DND-41 (cell line): ENCODE measurements around the gene HPCA.

Experiments used
- ATAC-seq: fragments of 200-7000 bp; cut with Tn5 transposase; 3 replicates; pipeline ENCODE4 v1.9.1; 2021; ENCODE audit warnings: low read depth; ENCODE audit not compliant: insufficient read depth
- DNase-seq: peaks from one replicate; pipeline ENCODE4 v3.0.0-alpha.2; 2020
- H2AFZ ChIP-seq: 2 replicates; pipeline ENCODE4 v1.6.0; 2012; ENCODE audit warnings: low read depth, low read length
- H3K27ac ChIP-seq: 2 replicates; pipeline ENCODE4 v1.5.1; 2012; ENCODE audit warnings: low read length, inconsistent platforms
- H3K27me3 ChIP-seq: fragments of 200-600 bp; sonication (generic); 2 replicates; pipeline ENCODE4 v1.6.0; 2012; ENCODE audit warnings: low read length, mild to moderate bottlenecking, inconsistent platforms; ENCODE audit not compliant: insufficient read depth, poor library complexity
- H3K36me3 ChIP-seq: 2 replicates; pipeline ENCODE4 v1.5.1; 2012; ENCODE audit warnings: low read length, inconsistent platforms; ENCODE audit not compliant: insufficient read depth
- H3K4me1 ChIP-seq: 2 replicates; pipeline ENCODE4 v1.5.1; 2012; ENCODE audit warnings: mild to moderate bottlenecking, low read length; ENCODE audit not compliant: insufficient read depth
- H3K4me2 ChIP-seq: 2 replicates; pipeline ENCODE4 v1.6.0; 2012; ENCODE audit warnings: mild to moderate bottlenecking, moderate library complexity, low read length, inconsistent platforms; ENCODE audit not compliant: insufficient read depth
- H3K4me3 ChIP-seq, 2 experiments: fragments of 200-600 bp in 1 of 2; shearing (Covaris generic) in 1 of 2; 2 replicates each; pipeline ENCODE4 v1.5.1; 2012 to 2016; ENCODE audit warnings: inconsistent platforms in 2 of 2, low read length in 2 of 2, mild to moderate bottlenecking in 2 of 2, low read depth in 1 of 2, moderate library complexity in 1 of 2
- H3K79me2 ChIP-seq: 2 replicates; pipeline ENCODE4 v1.6.0; 2012; ENCODE audit warnings: low read length, inconsistent platforms; ENCODE audit not compliant: insufficient read depth
- H3K9ac ChIP-seq: 2 replicates; pipeline ENCODE4 v1.6.0; 2012; ENCODE audit warnings: low read depth, mild to moderate bottlenecking, inconsistent platforms, low read length, moderate library complexity
- H3K9me3 ChIP-seq: 2 replicates; pipeline ENCODE4 v1.5.1; 2012; ENCODE audit warnings: low read length, moderate library complexity, mild to moderate bottlenecking, inconsistent platforms; ENCODE audit not compliant: insufficient read depth, severe bottlenecking
- H4K20me1 ChIP-seq: 2 replicates; pipeline ENCODE4 v1.6.0; 2012; ENCODE audit warnings: low read length; ENCODE audit not compliant: insufficient read depth
- CTCF ChIP-seq: IDR thresholded peaks from 2 replicates; pipeline ENCODE4 v1.5.1; 2012; ENCODE audit warnings: borderline replicate concordance, low read length, moderate library complexity, mild to moderate bottlenecking; ENCODE audit not compliant: poor library complexity, severe bottlenecking; ENCODE audit errors: extremely low read depth
- EZH2 ChIP-seq: IDR thresholded peaks from 3 replicates; pipeline ENCODE4 v1.6.1; 2012; ENCODE audit warnings: borderline replicate concordance, low read depth, mild to moderate bottlenecking, moderate library complexity, low read length, inconsistent platforms; ENCODE audit not compliant: severe bottlenecking

HPCA gene

GRCh38 chr1:32878637-32879041 is 7.7 kb upstream of the HPCA start:
- Histone ChIP-seq H3K9me3 (no peaks in the 10 kb centered on the region), H3K9ac (no peak overlapping the region), H4K20me1 (no peaks in the 10 kb centered on the region; the same call in 1 of the 2 replicates), H3K4me1 (peaks cover 2% of the 10 kb centered on the region), H3K27ac (no peak overlapping the region), H3K79me2 (no peaks in the 10 kb centered on the region), H3K4me3 (no peak overlapping the region), H3K4me2 (no peak overlapping the region), H3K36me3 (no peaks in the 10 kb centered on the region), H2AFZ (no peak overlapping the region), H3K27me3 (no peaks in the 10 kb centered on the region)
- no peak for ATAC-seq
- TF ChIP-seq CTCF (no peak), EZH2 (no peak)
- DNase-seq: no peak

- Histone ChIP-seq H3K27ac (no peak overlapping the region), H3K36me3 (no peaks in the 10 kb centered on the region), H3K4me1 (no peaks in the 10 kb centered on the region), H3K4me3 (no peak overlapping the region), H3K9ac (no peak overlapping the region), H2AFZ (no peak overlapping the region), H3K27me3 (no peaks in the 10 kb centered on the region), H3K4me2 (no peak overlapping the region), H4K20me1 (no peaks in the 10 kb centered on the region; the same call in none of the 2 replicates), H3K9me3 (no peaks in the 10 kb centered on the region), H3K79me2 (no peaks in the 10 kb centered on the region)
- TF ChIP-seq CTCF (no peak), EZH2 (no peak)
- ATAC-seq (no peak), DNase-seq (no peak)
These were observed 5.0 kb upstream of the HPCA start for GRCh38 chr1:32881291-32881690.

- Histone ChIP-seq H3K9me3 (no peaks in the 10 kb centered on the region), H3K27ac (no peak overlapping the region), H3K36me3 (no peaks in the 10 kb centered on the region), H3K27me3 (no peaks in the 10 kb centered on the region), H3K4me2 (no peak overlapping the region), H3K4me1 (no peaks in the 10 kb centered on the region), H3K4me3 (no peak overlapping the region), H4K20me1 (no peaks in the 10 kb centered on the region; the same call in none of the 2 replicates), H3K79me2 (no peaks in the 10 kb centered on the region), H3K9ac (no peak overlapping the region), H2AFZ (no peak overlapping the region)
- no peak for TF ChIP-seq CTCF
- TF ChIP-seq EZH2: no peak
- ATAC-seq: no peak
- no peak for DNase-seq
These were observed 4.1 kb upstream of the HPCA start for GRCh38 chr1:32881871-32882850.
